Measurements from ENCODE around the gene LRRC18.

GRCh38 chr10:48958598-48959190 lies 19.1 kb upstream of the LRRC18 start:
- TF ChIP-seq PAX5 (IDR thresholded peaks at IDR 0.05; ENCODE audit: insufficient read depth, low read length, severe bottlenecking) (no peak), POLR2A (IDR thresholded peaks at IDR 0.05; ENCODE audit: low read depth, low read length) (no peak), POLR2AphosphoS5 (IDR thresholded peaks at IDR 0.05; ENCODE audit: low read depth, low read length) (no peak), POU2F2 (IDR thresholded peaks at IDR 0.05; ENCODE audit: low read depth, low read length) (no peak), TAF1 (IDR thresholded peaks at IDR 0.05; ENCODE audit: low read depth, low read length) (no peak)

Measured in GM12891 (cell line).